Measurements from ENCODE around the gene C11orf91. TPM values are rescaled to one million over a fixed set of nuclear protein-coding genes. Genes with fewer than 3 reads are reported as not detected.

Gene C11orf91
- total and polyA plus RNA-seq, 8 donors, result 2.2 TPM; not detected in 7

GRCh38 chr11:33689085-33689484 is 11.5 kb downstream of the C11orf91 start:
- ATAC-seq (no peak), DNase-seq (no peak)
- no peaks in the 10 kb centered on the region for H3K27me3 ChIP-seq
- H3K9me3 ChIP-seq, result peaks cover 0 to 5% of the 10 kb centered on the region in 2 donors
- no peak overlapping the region for H3K4me3 ChIP-seq
- intact Hi-C loops (cut with DNase I), result loop anchor here in 1 of 2 donors (5.0 kb wide), 2 partner anchors 317 to 527 kb away; partner anchors contain the start of gene CSTF3
- H3K27ac ChIP-seq, result peak overlapping the region in 1 of 2 donors; percentile 84
- peaks cover 16 to 51% of the 10 kb centered on the region in 2 donors for H3K4me1 ChIP-seq
- no peaks in the 10 kb centered on the region for H3K36me3 ChIP-seq
- TF ChIP-seq CTCF (IDR thresholded peaks at IDR 0.05), result no peak

- ATAC-seq (peak; percentile 25), DNase-seq (peak in 2 of 4 donors; percentile 42 to 66)
- Histone ChIP-seq H3K4me3 (no peak overlapping the region), H3K27ac (no peak overlapping the region), H3K4me1 (peaks cover 16 to 42% of the 10 kb centered on the region in 2 donors), H3K36me3 (no peaks in the 10 kb centered on the region), H3K9me3 (peaks cover 0 to 5% of the 10 kb centered on the region in 2 donors), H3K27me3 (no peaks in the 10 kb centered on the region)
- peak; percentile 41 to 55 for TF ChIP-seq CTCF (IDR thresholded peaks at IDR 0.05)
- intact Hi-C loops (cut with DNase I), result loop anchor here in 1 of 2 donors (5.0 kb wide), 2 partner anchors 316 to 526 kb away; partner anchors contain the start of gene CSTF3
Measured at GRCh38 chr11:33687733-33688479, 12.7 kb downstream of the C11orf91 start.

GRCh38 chr11:33685082-33685481 is 15.5 kb downstream of the C11orf91 start:
- ATAC-seq (no peak), DNase-seq (no peak)
- Histone ChIP-seq H3K36me3 (no peaks in the 10 kb centered on the region), H3K4me1 (peaks cover 0 to 15% of the 10 kb centered on the region in 2 donors), H3K27me3 (peaks cover 0 to 3% of the 10 kb centered on the region in 2 donors), H3K4me3 (no peak overlapping the region), H3K27ac (no peak overlapping the region), H3K9me3 (peaks cover 0 to 5% of the 10 kb centered on the region in 2 donors)
- intact Hi-C loops (cut with DNase I), result loop anchor here in 1 of 2 donors (5.0 kb wide), 2 partner anchors 313 to 523 kb away; partner anchors contain the start of gene CSTF3
- no peak for TF ChIP-seq CTCF (IDR thresholded peaks at IDR 0.05)

- Histone ChIP-seq H3K27ac (no peak overlapping the region), H3K4me1 (peaks cover 0 to 8% of the 10 kb centered on the region in 2 donors), H3K36me3 (no peaks in the 10 kb centered on the region), H3K4me3 (no peak overlapping the region), H3K9me3 (peaks cover 0 to 5% of the 10 kb centered on the region in 2 donors), H3K27me3 (peaks cover 0 to 3% of the 10 kb centered on the region in 2 donors)
- no peak for DNase-seq
- intact Hi-C loops (cut with DNase I), result no loop called here
- no peak for ATAC-seq
- no peak for TF ChIP-seq CTCF (IDR thresholded peaks at IDR 0.05)
Measured at GRCh38 chr11:33684003-33684706, 16.5 kb downstream of the C11orf91 start.

- Histone ChIP-seq H3K4me1 (no peaks in the 10 kb centered on the region), H3K36me3 (no peaks in the 10 kb centered on the region), H3K27ac (no peak overlapping the region), H3K9me3 (peaks cover 0 to 12% of the 10 kb centered on the region in 2 donors), H3K27me3 (peaks cover 0 to 3% of the 10 kb centered on the region in 2 donors), H3K4me3 (no peak overlapping the region)
- intact Hi-C loops (cut with DNase I), result no loop called here
- DNase-seq (no peak), ATAC-seq (no peak)
- TF ChIP-seq CTCF (IDR thresholded peaks at IDR 0.05), result no peak
Measured at GRCh38 chr11:33682446-33682845, 18.2 kb downstream of the C11orf91 start.
